HCT116 (cell line): Measurements from ENCODE around the gene NPFF. TPM values are rescaled to one million over a fixed set of nuclear protein-coding genes. Genes with fewer than 3 reads are reported as not detected.

Experiments used
- ATAC-seq: fragments of 200-7000 bp; cut with Tn5 transposase; 2 replicates; pipeline ENCODE4 v1.9.1; 2020; ENCODE audit warnings: mild to moderate bottlenecking, moderate library complexity
- BruUV-seq: library from RNA; stranded (reverse); fragments of 400-500 nt; replicated peaks from 2 replicates; lab custom pipeline; 2021; lab: Mats Ljungman, UMichigan
- CTCF ChIA-PET: fragments of 300-600 bp; sonication (Branson Sonifier 250); formaldehyde crosslinking; loops from one replicate; lab custom pipeline; 2021; ENCODE audit warnings: antibody characterized with exemption; lab: Charles Lee
- POLR2A ChIA-PET: fragments of 300-600, 350-600 bp; sonication (Branson Sonifier 250); formaldehyde crosslinking; loops from one replicate; lab custom pipeline; 2021; ENCODE audit warnings: antibody characterized with exemption; lab: Charles Lee
- RAD21 ChIA-PET, 2 experiments: fragments of 300-600 bp; sonication (Branson Sonifier 250); formaldehyde crosslinking; loops; one replicate each; lab custom pipeline; 2023; ENCODE audit warnings: low total read pairs in 2 of 2; ENCODE audit not compliant: uncharacterized antibody in 2 of 2, unreplicated experiment in 2 of 2, low non-redundant PET in 1 of 2; lab: Charles Lee
- DNase-seq: peaks from one replicate; pipeline ENCODE4 v3.0.0-alpha.2; 2010; ENCODE audit warnings: low read depth, low spot score
- H2AFZ ChIP-seq: fragments of 200-600 bp; shearing (Covaris generic), sonication (generic); 2 replicates; pipeline ENCODE4 v1.6.1; 2017; ENCODE audit warnings: low read depth, mixed run types, mixed read lengths, antibody characterized with exemption, low read length; ENCODE audit not compliant: poor library complexity, severe bottlenecking
- H3K27ac ChIP-seq: 2 replicates; pipeline ENCODE4 v1.5.1; 2012; ENCODE audit warnings: low read depth, low read length
- H3K27me3 ChIP-seq: fragments of 200-600 bp; sonication (generic); 2 replicates; pipeline ENCODE4 v1.6.1; 2016; ENCODE audit warnings: mixed run types, low read length, mixed read lengths; ENCODE audit not compliant: insufficient read depth
- H3K36me3 ChIP-seq, 2 experiments: fragments of 200-500 bp in 1 of 2; fragments of 200-600 bp in 1 of 2; sonication (Bioruptor generic) in 1 of 2; sonication (generic) in 1 of 2; 2 replicates each; pipeline versions ENCODE4 v1.5.1 to v1.6.1; 2014 to 2016; ENCODE audit warnings: low read length in 2 of 2, inconsistent platforms in 1 of 2, mixed read lengths in 1 of 2, mixed run types in 1 of 2; ENCODE audit not compliant: insufficient read depth in 2 of 2, control insufficient read depth in 1 of 2
- H3K4me1 ChIP-seq, 2 experiments: fragments of 200-600 bp in 1 of 2; sonication (generic) in 1 of 2; 2 replicates each; pipeline versions ENCODE4 v1.5.1 to v1.6.1; 2012 to 2017; ENCODE audit warnings: low read length in 2 of 2, inconsistent platforms in 1 of 2, mild to moderate bottlenecking in 1 of 2, mixed read lengths in 1 of 2, mixed run types in 1 of 2, moderate library complexity in 1 of 2; ENCODE audit not compliant: insufficient read depth in 2 of 2, control insufficient read depth in 1 of 2
- H3K4me2 ChIP-seq: fragments of 200-600 bp; sonication (generic); 2 replicates; pipeline ENCODE4 v1.6.1; 2017; ENCODE audit warnings: mixed run types, low read length, mixed read lengths
- H3K4me3 ChIP-seq, 2 experiments: fragments of 200-600 bp in 1 of 2; sonication (generic) in 1 of 2; replicated peaks in 1 of 2; 2 replicates each; pipeline ENCODE4 v1.5.1; 2011 to 2016; ENCODE audit warnings: low read length in 2 of 2, control low read depth in 1 of 2, low read depth in 1 of 2, mild to moderate bottlenecking in 1 of 2, mixed read lengths in 1 of 2, mixed run types in 1 of 2
- H3K79me2 ChIP-seq: fragments of 200-600 bp; sonication (generic); 2 replicates; pipeline ENCODE4 v1.6.1; 2017; ENCODE audit warnings: mild to moderate bottlenecking, mixed run types, low read length, moderate library complexity, mixed read lengths; ENCODE audit not compliant: insufficient read depth
- H3K9ac ChIP-seq: fragments of 200-600 bp; sonication (generic); 2 replicates; pipeline ENCODE4 v1.6.1; 2016; ENCODE audit warnings: low read length, mixed read lengths
- H3K9me2 ChIP-seq: fragments of 200-600 bp; sonication (generic), shearing (Covaris generic); 2 replicates; pipeline ENCODE4 v1.6.1; 2017; ENCODE audit warnings: mixed run types, mild to moderate bottlenecking, moderate library complexity; ENCODE audit not compliant: insufficient read depth
- H3K9me3 ChIP-seq, 2 experiments: fragments of 200-500 bp in 1 of 2; fragments of 200-600 bp in 1 of 2; sonication (Bioruptor generic) in 1 of 2; sonication (generic) in 1 of 2; 2 replicates each; pipeline ENCODE4 v1.6.1; 2014 to 2017; ENCODE audit warnings: low read length in 2 of 2, mixed read lengths in 2 of 2, inconsistent platforms in 1 of 2, low read depth in 1 of 2, mild to moderate bottlenecking in 1 of 2, mixed run types in 1 of 2, moderate library complexity in 1 of 2; ENCODE audit not compliant: control insufficient read depth in 1 of 2, insufficient read depth in 1 of 2
- H4K20me1 ChIP-seq: fragments of 200-600 bp; sonication (generic), shearing (Covaris generic); 2 replicates; pipeline ENCODE4 v1.6.1; 2017; ENCODE audit warnings: mixed run types, mild to moderate bottlenecking, moderate library complexity; ENCODE audit not compliant: insufficient read depth
- CEBPB ChIP-seq: IDR thresholded peaks from 2 replicates; pipeline ENCODE4 v1.6.1; 2012; ENCODE audit warnings: low read depth
- ELF1 ChIP-seq: IDR thresholded peaks from 2 replicates; pipeline ENCODE4 v1.6.1; 2012; ENCODE audit warnings: low read depth, borderline replicate concordance
- EZH2phosphoT487 ChIP-seq: fragments of 200-600 bp; IDR thresholded peaks from 2 replicates; pipeline ENCODE4 v1.6.1; 2018; ENCODE audit warnings: antibody characterized with exemption, borderline replicate concordance
- FOSL1 ChIP-seq: IDR thresholded peaks from 2 replicates; pipeline ENCODE4 v1.6.1; 2012; ENCODE audit warnings: low read depth
- JUND ChIP-seq: IDR thresholded peaks from 2 replicates; pipeline ENCODE4 v1.6.1; 2012
- RAD21 ChIP-seq: IDR thresholded peaks from 2 replicates; pipeline ENCODE4 v1.6.1; 2012; ENCODE audit warnings: low read depth, mild to moderate bottlenecking
- YY1 ChIP-seq: IDR thresholded peaks from 2 replicates; pipeline ENCODE4 v1.6.1; 2011; ENCODE audit warnings: low read length, low read depth, moderate library complexity, mild to moderate bottlenecking; ENCODE audit not compliant: insufficient replicate concordance; ENCODE audit errors: extremely low read depth
- ZFX ChIP-seq: fragments of 450-650 bp; IDR thresholded peaks from 2 replicates; pipeline ENCODE4 v1.6.1; 2017
- ZNF274 ChIP-seq: fragments of 200-500 bp; sonication (Bioruptor generic); IDR thresholded peaks from 2 replicates; pipeline ENCODE4 v1.6.1; 2014; ENCODE audit warnings: mild to moderate bottlenecking, low read depth, low read length, inconsistent platforms
- intact Hi-C: fragments of 100-400 bp; cut with micrococcal nuclease; formaldehyde crosslinking; loops from 2 replicates; pipeline ENCODE4 v1.10.0; 2022
- total RNA-seq: library from RNA; stranded (reverse); gene quantifications from one replicate; pipeline ENCODE4 v1.2.1, GENCODE V29; 2021; ENCODE audit not compliant: unreplicated experiment
- TF ChIP-seq, protein P1 (sequence below): IDR thresholded peaks from 2 replicates; pipeline ENCODE4 v1.6.1; 2012; ENCODE audit warnings: low read depth
- TF ChIP-seq, protein P2 (sequence below): IDR thresholded peaks from 2 replicates; pipeline ENCODE4 v1.6.1; 2011; ENCODE audit warnings: mild to moderate bottlenecking, low read length, moderate library complexity; ENCODE audit not compliant: insufficient replicate concordance; ENCODE audit errors: extremely low read depth

The NPFF gene
- total RNA-seq, 1 experiment from 2014 or later: not detected

DNA sequence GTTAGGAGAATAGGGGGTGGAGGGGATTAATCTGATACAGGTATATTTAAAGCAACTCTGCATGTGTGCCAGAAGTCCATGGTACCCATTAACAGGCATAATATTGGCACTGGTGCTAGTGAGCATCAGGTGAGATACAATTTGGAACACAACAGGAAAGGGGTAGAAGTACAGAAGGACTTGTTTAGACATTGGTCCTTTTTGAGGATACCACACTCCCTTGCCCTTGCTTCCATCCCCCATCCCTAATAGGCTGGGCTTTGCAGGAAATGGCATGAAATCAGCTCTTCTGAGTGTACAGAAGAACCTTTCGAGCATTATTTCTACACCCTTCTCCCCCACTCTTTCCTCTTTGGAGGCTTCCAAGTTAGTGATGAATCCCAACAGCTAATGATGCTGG is 39.0 kb downstream of the NPFF start:
- Histone ChIP-seq H3K36me3 (peaks cover 90 to 93% of the 10 kb centered on the region in 2 experiments), H3K9me2 (no peaks in the 10 kb centered on the region), H3K79me2 (peaks cover 99% of the 10 kb centered on the region), H4K20me1 (peaks cover 35% of the 10 kb centered on the region), H3K4me3 (no peak overlapping the region), H3K9me3 (no peaks in the 10 kb centered on the region), H3K4me1 (no peaks in the 10 kb centered on the region), H3K27ac (no peak overlapping the region), H2AFZ (no peak overlapping the region), H3K27me3 (no peaks in the 10 kb centered on the region), H3K4me2 (no peak overlapping the region), H3K9ac (no peak overlapping the region)
- TF ChIP-seq ZFX: no peak
- TF ChIP-seq JUND: no peak
- no peak for TF ChIP-seq RAD21
- TF ChIP-seq ZNF274: no peak
- TF ChIP-seq YY1: no peak
- TF ChIP-seq CEBPB: no peak
- TF ChIP-seq, protein P1, sequence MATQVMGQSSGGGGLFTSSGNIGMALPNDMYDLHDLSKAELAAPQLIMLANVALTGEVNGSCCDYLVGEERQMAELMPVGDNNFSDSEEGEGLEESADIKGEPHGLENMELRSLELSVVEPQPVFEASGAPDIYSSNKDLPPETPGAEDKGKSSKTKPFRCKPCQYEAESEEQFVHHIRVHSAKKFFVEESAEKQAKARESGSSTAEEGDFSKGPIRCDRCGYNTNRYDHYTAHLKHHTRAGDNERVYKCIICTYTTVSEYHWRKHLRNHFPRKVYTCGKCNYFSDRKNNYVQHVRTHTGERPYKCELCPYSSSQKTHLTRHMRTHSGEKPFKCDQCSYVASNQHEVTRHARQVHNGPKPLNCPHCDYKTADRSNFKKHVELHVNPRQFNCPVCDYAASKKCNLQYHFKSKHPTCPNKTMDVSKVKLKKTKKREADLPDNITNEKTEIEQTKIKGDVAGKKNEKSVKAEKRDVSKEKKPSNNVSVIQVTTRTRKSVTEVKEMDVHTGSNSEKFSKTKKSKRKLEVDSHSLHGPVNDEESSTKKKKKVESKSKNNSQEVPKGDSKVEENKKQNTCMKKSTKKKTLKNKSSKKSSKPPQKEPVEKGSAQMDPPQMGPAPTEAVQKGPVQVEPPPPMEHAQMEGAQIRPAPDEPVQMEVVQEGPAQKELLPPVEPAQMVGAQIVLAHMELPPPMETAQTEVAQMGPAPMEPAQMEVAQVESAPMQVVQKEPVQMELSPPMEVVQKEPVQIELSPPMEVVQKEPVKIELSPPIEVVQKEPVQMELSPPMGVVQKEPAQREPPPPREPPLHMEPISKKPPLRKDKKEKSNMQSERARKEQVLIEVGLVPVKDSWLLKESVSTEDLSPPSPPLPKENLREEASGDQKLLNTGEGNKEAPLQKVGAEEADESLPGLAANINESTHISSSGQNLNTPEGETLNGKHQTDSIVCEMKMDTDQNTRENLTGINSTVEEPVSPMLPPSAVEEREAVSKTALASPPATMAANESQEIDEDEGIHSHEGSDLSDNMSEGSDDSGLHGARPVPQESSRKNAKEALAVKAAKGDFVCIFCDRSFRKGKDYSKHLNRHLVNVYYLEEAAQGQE: no peak
- TF ChIP-seq, protein P2, sequence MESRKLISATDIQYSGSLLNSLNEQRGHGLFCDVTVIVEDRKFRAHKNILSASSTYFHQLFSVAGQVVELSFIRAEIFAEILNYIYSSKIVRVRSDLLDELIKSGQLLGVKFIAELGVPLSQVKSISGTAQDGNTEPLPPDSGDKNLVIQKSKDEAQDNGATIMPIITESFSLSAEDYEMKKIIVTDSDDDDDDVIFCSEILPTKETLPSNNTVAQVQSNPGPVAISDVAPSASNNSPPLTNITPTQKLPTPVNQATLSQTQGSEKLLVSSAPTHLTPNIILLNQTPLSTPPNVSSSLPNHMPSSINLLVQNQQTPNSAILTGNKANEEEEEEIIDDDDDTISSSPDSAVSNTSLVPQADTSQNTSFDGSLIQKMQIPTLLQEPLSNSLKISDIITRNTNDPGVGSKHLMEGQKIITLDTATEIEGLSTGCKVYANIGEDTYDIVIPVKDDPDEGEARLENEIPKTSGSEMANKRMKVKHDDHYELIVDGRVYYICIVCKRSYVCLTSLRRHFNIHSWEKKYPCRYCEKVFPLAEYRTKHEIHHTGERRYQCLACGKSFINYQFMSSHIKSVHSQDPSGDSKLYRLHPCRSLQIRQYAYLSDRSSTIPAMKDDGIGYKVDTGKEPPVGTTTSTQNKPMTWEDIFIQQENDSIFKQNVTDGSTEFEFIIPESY: no peak
- no peak for TF ChIP-seq ELF1
- no peak for TF ChIP-seq EZH2phosphoT487
- TF ChIP-seq FOSL1: no peak
- RAD21 ChIA-PET: no interaction called here
- intact Hi-C loops: no loop called here
- no peak for ATAC-seq
- CTCF ChIA-PET: no interaction called here
- no peak for DNase-seq
- POLR2A ChIA-PET: no interaction called here
- no TSS peak for BruUV-seq
